Upper lobe of right lung (tissue), 1 donor: ENCODE data around the gene ARMH3. TPM values are rescaled to one million over a fixed set of nuclear protein-coding genes. Genes with fewer than 3 reads are reported as not detected.

Experiments
- ATAC-seq: fragments of 200-7000 bp; cut with Tn5 transposase; one replicate; pipeline ENCODE4 v1.9.1; 2020; ENCODE audit warnings: mild to moderate bottlenecking, moderate library complexity
- DNase-seq: peaks from one replicate; pipeline ENCODE4 v3.0.0-alpha.2; 2020
- H3K27ac ChIP-seq: fragments of 200-600 bp; one replicate; pipeline ENCODE4 v1.8.0; 2022
- H3K27me3 ChIP-seq: fragments of 200-600 bp; one replicate; pipeline ENCODE4 v1.8.0; 2022; ENCODE audit warnings: mild to moderate bottlenecking
- H3K36me3 ChIP-seq: fragments of 200-600 bp; one replicate; pipeline ENCODE4 v1.8.0; 2022
- H3K4me1 ChIP-seq: fragments of 200-600 bp; one replicate; pipeline ENCODE4 v1.8.0; 2022
- H3K4me3 ChIP-seq: fragments of 200-600 bp; one replicate; pipeline ENCODE4 v1.8.0; 2022; ENCODE audit warnings: mild to moderate bottlenecking
- H3K9me3 ChIP-seq: fragments of 200-600 bp; one replicate; pipeline ENCODE4 v1.8.0; 2022
- CTCF ChIP-seq: fragments of 200-600 bp; IDR thresholded peaks from one replicate; pipeline ENCODE4 v1.8.0; 2022; ENCODE audit warnings: antibody characterized with exemption
- intact Hi-C: fragments of 100-400 bp; cut with DNase I; formaldehyde crosslinking; loops from one replicate; pipeline ENCODE4 v1.11.0; 2022
- long read RNA-seq: library from polyadenylated mRNA; unstranded; transcript quantifications from one replicate; pipeline ENCODE4 v2.0.0, GENCODE V29; 2021
- total RNA-seq: library from RNA; stranded (reverse); fragmentation: NEBNext Ultra II Directional; extraction: Animal tissue kit (Norgen Biotek cat#: 25700); gene quantifications from one replicate; pipeline ENCODE4 v1.2.1, GENCODE V29; 2021
- donor health status: DM: no; HTN: yes; CAD: no; lungs with severe emphysema.

Gene ARMH3
- 37.2 TPM for total RNA-seq
- long read RNA-seq, full-length matches to known transcripts, result 15 of 36 reads
- long read RNA-seq, partial matches to known transcripts, result 11 of 36 reads
- long read RNA-seq, other reads (novel, unspliced or antisense), result 10 of 36 reads

DNA sequence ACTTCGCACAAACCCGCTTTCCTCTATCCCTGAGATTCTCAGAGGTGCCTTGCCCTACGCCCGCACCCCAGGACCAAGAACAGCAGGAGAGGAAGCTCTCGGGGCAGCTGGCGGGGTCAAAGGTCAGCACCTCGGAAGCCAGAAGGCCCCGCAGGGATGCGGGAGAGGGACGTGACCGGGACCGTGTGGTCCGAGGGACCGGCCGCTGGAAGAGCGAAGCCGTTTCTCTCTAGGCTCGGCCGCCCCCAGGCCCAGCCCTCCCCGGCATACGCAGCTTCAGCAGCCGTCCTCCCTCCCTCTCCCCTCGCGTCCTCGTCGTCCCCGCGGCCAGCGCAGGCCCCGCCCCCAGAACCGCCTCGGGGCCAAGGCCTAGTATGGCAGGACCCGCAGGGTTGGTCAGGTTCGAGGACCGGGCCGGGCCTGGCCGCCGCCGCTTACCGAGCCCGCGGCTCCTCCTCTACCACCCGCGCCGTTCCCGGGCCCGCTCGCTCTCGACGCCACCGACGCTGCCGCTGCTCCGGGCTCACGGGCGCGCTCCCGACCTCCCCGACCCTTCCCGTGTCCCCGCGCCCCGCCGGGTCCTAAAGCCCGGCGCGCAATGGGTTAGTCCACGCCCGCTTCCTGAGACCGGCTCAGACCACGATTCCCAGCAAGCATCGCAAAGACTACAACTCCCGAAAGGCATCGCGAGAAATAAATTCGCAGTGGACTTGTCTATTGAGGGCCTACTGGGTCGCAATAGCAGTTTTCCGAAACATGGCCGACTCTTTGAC, at the start of gene ARMH3:
TSS of gene ARMH3 (minus strand) at position 527 of the 773 bp plus-strand sequence. CDS start 16,059 bp downstream, outside the sequence.
- TF ChIP-seq CTCF, result no peak
- Histone ChIP-seq H3K4me1 (peaks cover 38% of the 10 kb centered on the region), H3K36me3 (no peaks in the 10 kb centered on the region), H3K27me3 (no peaks in the 10 kb centered on the region), H3K27ac (peak within 1 kb of the TSS; percentile 95), H3K4me3 (peak within 1 kb of the TSS; percentile 91), H3K9me3 (no peaks in the 10 kb centered on the region)
- intact Hi-C loops, result no loop called here
- ATAC-seq, result peak; percentile 99
- peak; percentile 96 for DNase-seq

GRCh38 chr10:102102421-102102820, 46.4 kb upstream of the ARMH3 start:
- intact Hi-C loops, result no loop called here
- Histone ChIP-seq H3K27me3 (no peaks in the 10 kb centered on the region), H3K4me3 (no peak overlapping the region), H3K36me3 (peaks cover 18% of the 10 kb centered on the region), H3K4me1 (no peaks in the 10 kb centered on the region), H3K9me3 (no peaks in the 10 kb centered on the region), H3K27ac (no peak overlapping the region)
- no peak for TF ChIP-seq CTCF
- DNase-seq (no peak), ATAC-seq (no peak)

DNA sequence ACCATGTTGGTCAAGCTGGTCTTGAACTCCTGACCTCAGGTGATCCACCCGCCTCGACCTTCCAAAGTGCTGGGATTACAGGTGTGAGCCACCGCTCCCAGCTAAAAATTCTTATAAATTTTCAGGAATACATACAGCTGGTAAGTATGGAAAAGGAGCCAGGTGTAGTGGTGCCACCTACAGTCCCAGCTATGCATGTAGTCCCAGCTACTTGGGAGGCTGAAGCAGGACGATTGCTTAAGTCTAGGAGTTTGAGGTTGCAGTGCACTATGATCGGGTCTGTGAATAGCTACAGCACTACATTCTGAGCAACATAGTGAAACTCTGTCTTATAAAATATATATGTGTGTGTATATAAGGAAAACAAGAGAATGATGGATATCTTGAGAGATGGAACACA, 45.2 kb upstream of the ARMH3 start:
- no peak for ATAC-seq
- Histone ChIP-seq H3K27ac (no peak overlapping the region), H3K4me1 (no peaks in the 10 kb centered on the region), H3K27me3 (no peaks in the 10 kb centered on the region), H3K36me3 (peaks cover 8% of the 10 kb centered on the region), H3K4me3 (no peak overlapping the region), H3K9me3 (no peaks in the 10 kb centered on the region)
- no peak for DNase-seq
- TF ChIP-seq CTCF, result no peak
- intact Hi-C loops, result no loop called here

DNA sequence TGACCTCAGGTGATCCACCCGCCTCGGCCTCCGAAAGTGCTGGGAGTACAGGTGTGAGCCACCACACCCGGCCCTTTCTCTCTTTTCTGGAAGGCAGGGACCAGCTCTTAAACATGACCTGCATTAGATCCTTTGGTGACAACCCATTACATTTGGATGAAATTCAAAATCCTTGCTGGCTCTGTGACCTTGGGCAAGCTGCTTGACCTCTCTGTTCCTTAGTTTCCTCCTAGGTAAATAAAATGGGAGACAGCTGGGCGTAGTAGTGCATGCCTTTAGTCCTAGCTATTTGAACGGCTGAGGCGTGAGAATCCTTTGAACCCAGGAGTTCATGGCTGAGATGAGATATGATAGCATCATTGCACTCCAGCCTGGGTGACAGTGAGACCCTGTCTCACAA, 40.5 kb upstream of the ARMH3 start:
- intact Hi-C loops, result no loop called here
- Histone ChIP-seq H3K4me1 (no peaks in the 10 kb centered on the region), H3K27me3 (no peaks in the 10 kb centered on the region), H3K9me3 (no peaks in the 10 kb centered on the region), H3K27ac (no peak overlapping the region), H3K36me3 (no peaks in the 10 kb centered on the region), H3K4me3 (no peak overlapping the region)
- no peak for TF ChIP-seq CTCF
- no peak for ATAC-seq
- DNase-seq, result no peak

- DNase-seq (no peak), ATAC-seq (no peak)
- intact Hi-C loops, result no loop called here
- Histone ChIP-seq H3K27me3 (no peaks in the 10 kb centered on the region), H3K9me3 (no peaks in the 10 kb centered on the region), H3K4me1 (no peaks in the 10 kb centered on the region), H3K27ac (no peak overlapping the region), H3K4me3 (no peak overlapping the region), H3K36me3 (no peaks in the 10 kb centered on the region)
- TF ChIP-seq CTCF, result no peak
Observed at GRCh38 chr10:102090772-102091171, 34.8 kb upstream of the ARMH3 start.
